Adrenal gland (tissue), 12 donors: Measurements from ENCODE around the gene CXCR5. TPM values are rescaled to one million over a fixed set of nuclear protein-coding genes. Genes with fewer than 3 reads are reported as not detected.

Source experiments
- DNase-seq, 7 donors: peaks; one replicate each; pipeline ENCODE4 v3.0.0-alpha.2; 2019 to 2020
- H3K27ac ChIP-seq, 5 donors: fragments of 200-600 bp; sonication (generic) in 4 of 5; 1 replicate in 3 of 5; 2 replicates in 2 of 5; pipeline versions ENCODE4 v1.5.1 to v1.8.0; 2016 to 2020; ENCODE audit warnings: mild to moderate bottlenecking in 1 of 5
- H3K27me3 ChIP-seq: fragments of 200-600 bp; 2 replicates; pipeline ENCODE4 v1.8.0; 2021
- H3K36me3 ChIP-seq, 2 donors: fragments of 200-600 bp; replicated peaks in 1 of 2; 1 replicate in 1 of 2; 2 replicates in 1 of 2; pipeline versions ENCODE4 v1.5.1 to v1.8.0; 2018 to 2022
- H3K4me1 ChIP-seq, 2 donors: fragments of 200-600 bp; replicated peaks in 1 of 2; 1 replicate in 1 of 2; 2 replicates in 1 of 2; pipeline versions ENCODE4 v1.5.1 to v1.8.0; 2018 to 2021
- H3K4me3 ChIP-seq, 4 donors: fragments of 200-600 bp; sonication (generic) in 3 of 4; one replicate each; pipeline ENCODE4 v1.5.1; 2016 to 2018
- H3K9me3 ChIP-seq, 3 donors: fragments of 200-600 bp; sonication (generic) in 1 of 3; replicated peaks in 1 of 3; 1 replicate in 2 of 3; 2 replicates in 1 of 3; pipeline versions ENCODE4 v1.5.1 to v1.8.0; 2016 to 2021
- POLR2A ChIP-seq, 2 donors: fragments of 450-650 bp; IDR thresholded peaks; one replicate each; pipeline ENCODE4 v1.6.1; 2017; ENCODE audit warnings: antibody characterized with exemption in 2 of 2, mild to moderate bottlenecking in 2 of 2, moderate library complexity in 1 of 2
- WGBS, 4 donors: extraction: QIAGEN DNeasy Blood & Tissue Kit in 2 of 4; methylation state at CpG; one replicate each; pipeline versions ENCODE4 v1.1.5 to v1.1.7; 2013 to 2017; 5-methylcytosine and 5-hydroxymethylcytosine counted together
- intact Hi-C, 2 donors: fragments of 100-400 bp; cut with DNase I; formaldehyde crosslinking; loops; one replicate each; pipeline versions ENCODE4 v1.14.1 to v1.15.0; 2022 to 2023
- polyA plus RNA-seq, 3 donors: library from polyadenylated mRNA; stranded (reverse); fragments of 200-250 nt in 2 of 3; fragments of 350-450 nt in 1 of 3; fragmentation: Illumina TruSeq in 1 of 3; extraction: RNeasy Lipid Tissue Mini Kit (QIAGEN cat#74804) in 1 of 3; gene quantifications; one replicate each; pipeline ENCODE4 v1.2.3, GENCODE V29; 2013 to 2014
- total RNA-seq, 9 donors: library from RNA; depleted of rRNA in 4 of 9; stranded (reverse); fragments of >200 nt in 4 of 9; fragments of 120-200 nt in 1 of 9; fragmentation: NEBNext Ultra II Directional in 1 of 9; extraction: Animal tissue kit (Norgen Biotek cat#: 25700) in 1 of 9; gene quantifications; one replicate each; pipeline versions ENCODE4 v1.1.0 to v1.2.4, GENCODE V29; 2013 to 2023
- TF ChIP-seq, protein P1 (sequence below), 6 experiments: fragments of 450-650 bp in 4 of 6; fragments of 200-600 bp in 2 of 6; sonication (generic) in 1 of 6; IDR thresholded peaks; 1 replicate in 5 of 6; 2 replicates in 1 of 6; pipeline versions ENCODE4 v1.5.1 to v1.8.0; 2016 to 2021; ENCODE audit warnings: antibody characterized with exemption in 6 of 6, mild to moderate bottlenecking in 2 of 6, moderate library complexity in 1 of 6
- donor health status: healthy with polysubstance abuse.
- donor health status: Bipolar disorder and iron deficiency.
- donor health status: DM: yes; HTN: yes; CAD: no.
- donor health status: DM: no; HTN: no; CAD: no.
- donor health status: DM: no; HTN: no; CAD: no.
- donor health status: DM: yes; HTN: yes; CAD: no.

CXCR5 gene
- total and polyA plus RNA-seq, 12 donors = 0.04 to 0.27 (median 0.14) TPM; not detected in 6

DNA sequence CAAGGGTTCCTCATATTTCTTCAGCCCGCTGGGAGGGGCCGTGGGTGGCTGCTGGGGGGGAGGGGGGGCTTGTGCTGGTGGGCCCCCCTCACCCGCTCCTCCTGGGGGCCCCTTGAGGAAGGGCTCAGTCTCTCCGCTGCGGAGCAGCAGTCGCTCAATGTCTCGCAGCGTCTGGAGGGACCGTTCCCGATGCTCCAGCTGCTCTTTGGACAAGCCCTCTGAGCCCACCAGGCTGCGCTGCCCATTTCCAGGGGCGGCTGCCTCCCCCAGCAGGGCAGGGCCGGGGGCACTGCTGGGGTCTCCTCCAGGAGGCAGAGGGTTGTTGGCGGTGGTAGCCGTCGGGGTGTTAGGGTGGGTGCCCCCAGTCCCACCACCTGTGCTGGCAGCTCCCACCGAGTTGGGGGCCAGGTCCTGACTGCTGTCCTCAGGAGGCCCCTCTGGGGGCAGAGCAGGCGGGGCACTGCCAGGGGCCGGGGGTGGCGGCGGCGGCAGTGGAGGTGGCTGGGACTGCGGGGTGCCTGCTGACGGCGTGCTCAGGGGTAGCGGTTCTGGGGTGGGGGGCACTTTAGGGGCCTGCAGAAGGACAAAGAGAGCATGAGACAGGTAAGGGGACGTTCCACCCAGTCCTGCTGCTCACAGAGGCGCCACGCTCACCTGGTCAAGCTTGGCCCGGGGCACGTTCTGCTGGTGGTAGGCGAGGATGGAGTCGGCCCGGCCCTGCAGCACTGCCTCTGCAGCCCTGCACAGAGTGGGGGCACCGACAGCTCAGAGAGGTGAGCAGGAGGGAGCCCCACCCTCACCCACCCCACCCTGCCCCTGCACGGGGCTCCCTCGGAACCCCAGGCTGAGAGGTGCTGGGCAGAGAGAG lies 18.9 kb downstream of the CXCR5 start:
- no peak overlapping the region for H3K27ac ChIP-seq
- TF ChIP-seq POLR2A (IDR thresholded peaks at IDR 0.05) = no peak
- TF ChIP-seq, protein P1, sequence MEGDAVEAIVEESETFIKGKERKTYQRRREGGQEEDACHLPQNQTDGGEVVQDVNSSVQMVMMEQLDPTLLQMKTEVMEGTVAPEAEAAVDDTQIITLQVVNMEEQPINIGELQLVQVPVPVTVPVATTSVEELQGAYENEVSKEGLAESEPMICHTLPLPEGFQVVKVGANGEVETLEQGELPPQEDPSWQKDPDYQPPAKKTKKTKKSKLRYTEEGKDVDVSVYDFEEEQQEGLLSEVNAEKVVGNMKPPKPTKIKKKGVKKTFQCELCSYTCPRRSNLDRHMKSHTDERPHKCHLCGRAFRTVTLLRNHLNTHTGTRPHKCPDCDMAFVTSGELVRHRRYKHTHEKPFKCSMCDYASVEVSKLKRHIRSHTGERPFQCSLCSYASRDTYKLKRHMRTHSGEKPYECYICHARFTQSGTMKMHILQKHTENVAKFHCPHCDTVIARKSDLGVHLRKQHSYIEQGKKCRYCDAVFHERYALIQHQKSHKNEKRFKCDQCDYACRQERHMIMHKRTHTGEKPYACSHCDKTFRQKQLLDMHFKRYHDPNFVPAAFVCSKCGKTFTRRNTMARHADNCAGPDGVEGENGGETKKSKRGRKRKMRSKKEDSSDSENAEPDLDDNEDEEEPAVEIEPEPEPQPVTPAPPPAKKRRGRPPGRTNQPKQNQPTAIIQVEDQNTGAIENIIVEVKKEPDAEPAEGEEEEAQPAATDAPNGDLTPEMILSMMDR (IDR thresholded peaks at IDR 0.05) = no peak
- intact Hi-C loops = loop anchor here in 1 of 2 donors (10.0 kb wide), 1 partner anchor 108 kb away; the partner anchor contains the start of gene DDX6
- H3K27me3 ChIP-seq = no peaks in the 10 kb centered on the region
- DNase-seq = peak in 2 of 7 donors; percentile 25 to 34
- peaks cover 0 to 94% of the 10 kb centered on the region in 2 donors for H3K36me3 ChIP-seq
- no peak overlapping the region for H3K4me3 ChIP-seq
- 80 to 89% (median 85%) methylated on average over 1 to 37 of the region's 37 CpGs for WGBS, 4 donors
- H3K4me1 ChIP-seq = peaks cover 0 to 8% of the 10 kb centered on the region in 2 donors
- no peaks in the 10 kb centered on the region for H3K9me3 ChIP-seq

DNA sequence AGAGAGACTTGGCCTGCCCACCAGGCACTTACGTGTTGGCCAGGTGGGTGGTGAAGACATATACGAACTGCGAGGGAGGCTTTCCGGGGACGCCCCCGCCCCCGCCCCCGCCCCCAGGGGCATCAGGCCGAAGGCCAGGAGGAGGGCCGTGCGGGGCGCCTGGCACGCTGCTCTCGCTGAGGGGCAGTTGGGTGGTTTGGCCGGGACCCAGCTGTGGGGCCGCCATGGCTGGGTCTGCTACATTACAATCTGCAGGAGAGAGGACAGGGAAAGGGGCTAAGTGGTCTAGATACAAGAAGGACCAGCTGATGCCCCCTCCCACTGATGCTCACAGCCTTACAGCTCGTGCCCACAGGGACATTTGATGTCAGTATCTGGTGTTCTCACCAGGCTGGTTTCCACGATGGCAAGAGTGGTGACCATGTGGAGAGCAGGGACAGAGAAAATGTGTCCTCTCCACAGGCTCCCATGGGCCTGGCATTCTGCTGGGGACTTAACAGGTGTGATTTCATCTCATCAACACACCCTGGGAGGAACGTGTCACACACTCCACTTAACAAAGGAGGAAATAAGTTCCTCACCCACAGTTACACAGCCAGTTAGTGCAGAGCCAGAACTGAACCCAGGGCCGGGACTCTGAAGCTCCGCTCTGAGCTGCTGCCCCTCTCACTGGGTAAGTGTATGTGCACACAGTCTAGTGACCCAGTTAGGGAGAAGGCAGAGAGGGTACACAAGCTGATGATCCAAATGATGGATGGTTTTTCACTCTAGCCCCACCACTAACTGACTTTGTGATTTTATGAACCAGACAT lies 19.7 kb downstream of the CXCR5 start:
- peaks cover 0 to 90% of the 10 kb centered on the region in 2 donors for H3K36me3 ChIP-seq
- H3K4me3 ChIP-seq = no peak overlapping the region
- peak in 2 of 7 donors; percentile 14 to 35 for DNase-seq
- no peaks in the 10 kb centered on the region for H3K27me3 ChIP-seq
- no peak for TF ChIP-seq POLR2A (IDR thresholded peaks at IDR 0.05)
- TF ChIP-seq, protein P1 (IDR thresholded peaks at IDR 0.05) = no peak
- peaks cover 2 to 11% of the 10 kb centered on the region in 2 donors for H3K4me1 ChIP-seq
- intact Hi-C loops = loop anchor here in 1 of 2 donors (10.0 kb wide), 1 partner anchor 109 kb away; the partner anchor contains the start of gene DDX6
- WGBS, 4 donors = 72 to 84% (median 80%) methylated on average over 8 to 21 of the region's 21 CpGs
- H3K9me3 ChIP-seq = no peaks in the 10 kb centered on the region
- H3K27ac ChIP-seq = no peak overlapping the region

DNA sequence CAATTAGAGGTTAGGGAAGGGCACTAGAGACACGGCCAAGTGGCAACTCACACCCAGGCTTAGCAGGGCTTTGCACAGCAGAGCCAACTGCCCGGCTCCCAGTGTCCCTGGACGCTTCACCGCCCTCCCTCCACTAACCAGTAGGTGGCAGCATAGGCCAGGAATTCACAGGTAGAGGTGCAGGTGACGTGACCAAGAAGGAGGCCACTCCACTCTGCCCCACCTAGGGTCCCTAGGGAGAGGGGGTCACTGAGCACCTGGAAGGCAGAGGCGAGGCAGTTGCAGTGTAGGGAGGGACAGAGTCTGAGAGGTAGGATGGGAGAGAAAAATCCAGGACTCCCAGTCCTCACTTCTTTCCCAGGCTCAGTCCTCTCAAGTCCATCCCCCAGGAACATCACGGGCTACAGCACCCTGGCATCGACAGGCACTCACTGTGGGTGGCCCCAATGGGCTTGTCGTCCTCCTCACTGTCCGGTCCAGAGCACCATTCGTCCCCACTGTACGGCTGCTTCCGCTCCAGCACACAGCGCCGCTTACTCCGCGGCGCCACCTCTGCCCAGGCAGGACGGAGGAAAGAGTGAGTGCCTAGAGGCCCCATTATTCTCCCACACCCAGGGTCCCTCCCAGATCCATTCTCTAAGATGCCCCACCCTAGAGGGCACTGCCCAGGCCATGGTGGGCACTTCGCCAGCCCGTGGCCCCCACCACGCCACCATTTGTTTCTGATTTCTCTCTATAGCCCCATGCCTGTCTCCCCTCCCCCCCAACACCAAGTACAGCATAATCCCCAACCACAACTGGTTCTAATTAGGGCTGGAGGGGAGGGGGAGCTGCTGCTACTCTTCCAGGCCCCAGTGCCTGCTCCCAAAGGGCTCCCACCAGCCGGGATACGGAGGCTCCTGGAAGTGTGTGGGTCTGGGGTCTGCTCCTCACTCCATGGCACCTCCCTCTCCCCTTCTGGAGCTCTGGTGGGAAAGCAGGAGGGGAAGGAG lies 23.7 kb downstream of the CXCR5 start:
- H3K36me3 ChIP-seq = peaks cover 0 to 52% of the 10 kb centered on the region in 2 donors
- intact Hi-C loops = loop anchor here in 1 of 2 donors (10.0 kb wide), 1 partner anchor 113 kb away; the partner anchor contains the start of gene DDX6
- WGBS, 4 donors = 42 to 53% (median 49%) methylated on average over 18 to 24 of the region's 24 CpGs
- H3K9me3 ChIP-seq = no peaks in the 10 kb centered on the region
- no peak overlapping the region for H3K4me3 ChIP-seq
- H3K27ac ChIP-seq = peak overlapping the region in 4 of 5 donors; percentile 15 to 98 (median 65)
- peak; percentile 83 to 96 (median 89) for DNase-seq
- peaks cover 36 to 49% of the 10 kb centered on the region in 2 donors for H3K4me1 ChIP-seq
- no peaks in the 10 kb centered on the region for H3K27me3 ChIP-seq
- TF ChIP-seq POLR2A (IDR thresholded peaks at IDR 0.05) = peak in 1 of 2 donors; percentile 15
- TF ChIP-seq, protein P1 (IDR thresholded peaks at IDR 0.05) = peak; percentile 82 to 99 (median 96)
